Tongue (tissue), 2 donors: ENCODE results near the gene PPIP5K2. TPM values are rescaled to one million over a fixed set of nuclear protein-coding genes. Genes with fewer than 3 reads are reported as not detected.
"Not testable (repeated sequence)": the region's sequence is repeated elsewhere in the genome, so short reads cannot be mapped to it uniquely, and the experiment has no call there.

Source experiments
- DNase-seq: peaks from one replicate; pipeline ENCODE4 v3.0.0-alpha.2; 2015
- total RNA-seq: library from RNA; depleted of rRNA; stranded (reverse); fragments of >200 nt; gene quantifications from one replicate; pipeline ENCODE4 v1.2.3, GENCODE V29; 2014

The PPIP5K2 gene
- total RNA-seq, 1 donor from 2014 or later: 47.8 TPM

GRCh38 chr5:103208460-103208859 is 88.4 kb downstream of the PPIP5K2 start:
- no peak for DNase-seq

- DNase-seq: no peak
These were observed 89.0 kb downstream of the PPIP5K2 start for GRCh38 chr5:103209065-103209464.

- no peak for DNase-seq
These were observed 90.9 kb downstream of the PPIP5K2 start for GRCh38 chr5:103210952-103211351.

- no peak for DNase-seq
These were observed 91.8 kb downstream of the PPIP5K2 start for GRCh38 chr5:103211576-103212561.

- DNase-seq: no peak
These were observed 96.0 kb downstream of the PPIP5K2 start for GRCh38 chr5:103216137-103216536.

GRCh38 chr5:103216697-103217096 is 96.6 kb downstream of the PPIP5K2 start:
- no peak for DNase-seq

- DNase-seq: no peak
These were observed 97.0 kb downstream of the PPIP5K2 start for GRCh38 chr5:103217101-103217500.

- DNase-seq: no peak
These were observed 98.1 kb downstream of the PPIP5K2 start for GRCh38 chr5:103218164-103218563.

GRCh38 chr5:103219074-103219473 is 99.0 kb downstream of the PPIP5K2 start:
- DNase-seq: not testable (repeated sequence)

GRCh38 chr5:103223031-103223955 is 103.2 kb downstream of the PPIP5K2 start:
- no peak for DNase-seq

- peak; percentile 34 for DNase-seq
These were observed 104.2 kb downstream of the PPIP5K2 start for GRCh38 chr5:103224118-103224893.

- DNase-seq: no peak
These were observed 104.8 kb downstream of the PPIP5K2 start for GRCh38 chr5:103224894-103225246.

GRCh38 chr5:103228061-103228460 is 108.0 kb downstream of the PPIP5K2 start:
- no peak for DNase-seq

- DNase-seq: no peak
These were observed 108.5 kb downstream of the PPIP5K2 start for GRCh38 chr5:103228588-103228987.

GRCh38 chr5:103232393-103232999 is 112.4 kb downstream of the PPIP5K2 start:
- peak; percentile 44 for DNase-seq

GRCh38 chr5:103234239-103234975 is 114.3 kb downstream of the PPIP5K2 start:
- no peak for DNase-seq

GRCh38 chr5:103235891-103236290 is 115.8 kb downstream of the PPIP5K2 start:
- DNase-seq: no peak

- no peak for DNase-seq
These were observed 117.7 kb downstream of the PPIP5K2 start for GRCh38 chr5:103237778-103238177.

GRCh38 chr5:103243665-103244064 is 123.6 kb downstream of the PPIP5K2 start:
- DNase-seq: no peak

GRCh38 chr5:103244398-103244797 is 124.3 kb downstream of the PPIP5K2 start:
- DNase-seq: no peak

GRCh38 chr5:103245761-103246160 is 125.7 kb downstream of the PPIP5K2 start:
- no peak for DNase-seq
